NCI-H446 (cell line): ENCODE results near the gene RPL38.

Experiments used
- DNase-seq, 2 experiments: peaks; one replicate each; lab custom pipeline; 2025; lab: John Stamatoyannopoulos, UW

Gene RPL38

GRCh38 chr17:74250324-74250995 lies 47.0 kb downstream of the RPL38 start:
- no peak for DNase-seq

DNA sequence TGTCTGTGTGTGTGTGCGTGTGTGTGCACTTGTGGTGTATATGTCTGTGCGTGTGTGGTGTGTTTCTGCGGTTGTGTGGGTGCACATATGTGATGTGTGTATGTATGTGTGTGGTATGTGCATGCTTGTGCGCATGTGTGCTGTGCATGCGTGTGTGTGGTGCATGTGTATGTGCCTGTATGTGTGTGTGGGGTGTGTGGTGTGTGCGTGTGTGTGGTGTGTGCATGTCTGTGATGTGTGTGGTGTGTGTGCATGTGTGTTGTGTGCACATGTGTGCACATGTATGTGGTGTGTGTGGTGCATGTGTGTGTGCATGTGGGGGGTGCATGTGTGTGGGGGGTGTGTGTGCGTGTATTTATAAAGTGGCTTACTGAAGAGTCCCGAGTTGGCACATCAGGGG lies 47.6 kb downstream of the RPL38 start:
- no peak for DNase-seq

DNA sequence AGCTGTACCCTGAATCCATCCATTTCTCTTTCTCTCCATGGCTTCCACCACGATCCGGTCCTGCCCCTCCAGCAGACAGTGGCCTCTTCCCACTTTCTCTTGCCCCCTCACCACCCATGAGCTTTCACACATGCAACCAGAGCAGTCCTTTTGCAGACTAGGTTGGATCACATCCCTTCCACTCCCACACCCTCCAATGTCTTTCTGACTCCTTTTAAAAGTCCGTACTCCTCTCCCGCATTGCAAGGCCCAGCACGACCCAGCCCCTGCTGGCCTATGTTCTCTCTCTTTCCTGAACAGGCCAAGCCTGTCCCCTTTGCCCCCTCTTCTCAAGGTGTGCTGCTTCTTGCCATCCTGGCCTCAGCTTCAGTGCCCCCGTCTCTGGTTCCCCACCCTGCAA lies 48.1 kb downstream of the RPL38 start:
- DNase-seq, result no peak

DNA sequence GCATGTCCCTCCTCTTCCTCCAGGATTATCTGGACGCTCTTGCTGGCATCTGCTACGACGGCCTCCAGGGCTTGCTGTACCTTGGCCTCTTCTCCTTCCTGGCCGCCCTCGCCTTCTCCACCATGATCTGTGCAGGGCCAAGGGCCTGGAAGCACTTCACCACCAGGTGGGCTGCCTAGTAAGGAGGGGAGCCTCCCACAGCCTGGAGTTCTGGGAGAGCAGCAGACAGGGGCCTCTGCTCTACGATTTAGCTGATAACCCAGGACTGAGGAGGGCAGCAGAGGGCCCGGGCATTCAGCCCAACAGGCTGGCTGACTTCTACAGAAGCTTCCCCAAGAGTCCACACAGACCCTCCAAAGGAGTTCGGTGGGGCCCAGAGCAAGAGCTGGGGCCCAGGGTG lies 48.7 kb downstream of the RPL38 start:
- no peak for DNase-seq

- DNase-seq, result no peak
Observed at GRCh38 chr17:74253036-74253435, 49.6 kb downstream of the RPL38 start.

- DNase-seq, result no peak
Observed at GRCh38 chr17:74257311-74257710, 53.8 kb downstream of the RPL38 start.

DNA sequence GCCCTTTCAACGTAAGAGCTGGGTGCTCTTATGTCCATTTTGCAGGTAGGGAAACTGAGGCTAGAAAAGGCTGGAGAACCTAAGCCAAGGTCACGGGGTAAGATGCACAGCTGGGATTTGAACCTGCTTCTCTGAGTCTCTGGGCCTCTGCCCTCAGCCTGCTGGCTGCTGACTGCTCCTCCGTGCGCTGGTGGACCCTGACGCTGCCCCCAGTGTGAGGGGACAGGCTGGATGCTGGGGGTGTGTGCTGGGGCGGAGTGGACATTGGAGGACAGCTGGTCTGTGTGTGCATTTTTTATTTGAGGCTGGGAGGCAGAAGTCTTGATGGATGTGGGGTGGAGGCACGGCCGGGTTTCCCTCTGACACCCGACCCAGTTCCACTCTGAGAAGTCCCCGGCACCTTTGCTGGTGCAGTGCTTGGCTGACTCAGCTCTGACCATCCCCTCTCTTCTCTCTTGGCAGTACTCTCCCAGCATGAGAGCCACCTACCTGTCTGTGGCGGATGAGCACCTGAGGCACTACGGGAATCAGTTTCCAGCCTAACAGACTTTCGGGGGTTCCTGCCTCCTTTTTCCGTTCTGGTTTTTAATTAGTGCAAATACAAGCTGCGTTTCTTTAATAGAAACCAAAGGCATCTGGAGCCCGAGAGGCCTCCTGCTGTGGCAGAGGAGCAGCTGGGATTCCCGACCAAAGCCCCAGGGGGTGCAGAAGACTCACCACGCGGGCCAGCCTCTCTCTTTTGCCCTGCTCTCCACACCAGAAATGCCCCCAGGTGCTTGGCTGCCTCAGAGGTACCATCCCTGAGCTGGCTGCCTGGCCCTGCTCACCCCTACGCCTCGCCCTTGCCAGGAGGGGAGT lies 56.4 kb downstream of the RPL38 start:
- no peak for DNase-seq
